Body of pancreas (tissue), 4 donors: ENCODE results near the gene LPAR3.

ENCODE experiments used
- CTCF ChIP-seq, 7 experiments: fragments of 450-650 bp in 4 of 7; fragments of 200-600 bp in 3 of 7; sonication (generic) in 3 of 7; IDR thresholded peaks; one replicate each; pipeline ENCODE4 v1.5.1; 2016 to 2019; ENCODE audit warnings: antibody characterized with exemption in 7 of 7
- POLR2A ChIP-seq, 3 donors: fragments of 450-650 bp; IDR thresholded peaks; one replicate each; pipeline ENCODE4 v1.6.1; 2016; ENCODE audit warnings: antibody characterized with exemption in 3 of 3, mild to moderate bottlenecking in 2 of 3

GRCh38 chr1:84920159-84920558, 27.2 kb upstream of the LPAR3 start:
- TF ChIP-seq CTCF (IDR thresholded peaks at IDR 0.05) (no peak), POLR2A (IDR thresholded peaks at IDR 0.05) (no peak)
